AG04449 (cell line): ENCODE data around the gene MMRN1.
A peak's percentile ranks its signal among the peaks of the same experiment; 100 is the strongest.
"Not testable (repeated sequence)": the region's sequence is repeated elsewhere in the genome, so short reads cannot be mapped to it uniquely, and the experiment has no call there.

Experiments used
- CTCF ChIA-PET: fragments of 350-600 bp; formaldehyde crosslinking; extraction: SDS; loops from one replicate; lab custom pipeline; 2021; ENCODE audit warnings: antibody characterized with exemption; lab: Yijun Ruan, JAX
- POLR2A ChIA-PET: fragments of 400-600, 350-600 bp; formaldehyde crosslinking; extraction: SDS; loops from one replicate; lab custom pipeline; 2020; ENCODE audit warnings: antibody characterized with exemption, inconsistent platforms; lab: Yijun Ruan, JAX
- DNase-seq: peaks from one replicate; pipeline ENCODE4 v3.0.0-alpha.2; 2010; ENCODE audit warnings: low read depth, low spot score
- H3K4me3 ChIP-seq: 2 replicates; pipeline ENCODE4 v1.5.1; 2011; ENCODE audit warnings: low read depth, mild to moderate bottlenecking, control low read depth, low read length
- CTCF ChIP-seq: IDR thresholded peaks from one replicate; pipeline ENCODE4 v1.5.1; 2011; ENCODE audit warnings: mild to moderate bottlenecking, moderate library complexity, low read length, control low read depth, inconsistent platforms; ENCODE audit not compliant: insufficient read depth; ENCODE audit errors: missing control alignments

Gene MMRN1

GRCh38 chr4:89889289-89889688 lies 5.4 kb upstream of the MMRN1 start:
- POLR2A ChIA-PET: no interaction called here
- no peak overlapping the region for H3K4me3 ChIP-seq
- no peak for TF ChIP-seq CTCF
- CTCF ChIA-PET: interaction anchor here (2.4 kb wide), 1 partner anchor 232 kb away, joined by 8 read pairs; no protein-coding TSS in a partner anchor
- no peak for DNase-seq

GRCh38 chr4:89897867-89898266 lies 3.2 kb downstream of the MMRN1 start:
- ChIA-PET POLR2A (no interaction called here), CTCF (interaction anchor here (3.8 kb wide), 1 partner anchor 241 kb away, joined by 14 read pairs; no protein-coding TSS in a partner anchor)
- no peak for DNase-seq
- TF ChIP-seq CTCF: no peak
- H3K4me3 ChIP-seq: no peak overlapping the region

GRCh38 chr4:89898304-89898716 lies 3.7 kb downstream of the MMRN1 start:
- ChIA-PET CTCF (interaction anchor here (3.8 kb wide), 1 partner anchor 241 kb away, joined by 14 read pairs; no protein-coding TSS in a partner anchor), POLR2A (no interaction called here)
- DNase-seq: no peak
- no peak overlapping the region for H3K4me3 ChIP-seq
- TF ChIP-seq CTCF: no peak

GRCh38 chr4:89899152-89899551 lies 4.5 kb downstream of the MMRN1 start:
- POLR2A ChIA-PET: no interaction called here
- no peak for TF ChIP-seq CTCF
- CTCF ChIA-PET: interaction anchor here (2.2 to 3.8 kb wide), 2 partner anchors 242 to 258 kb away, joined by 12 to 14 read pairs; no protein-coding TSS in a partner anchor

GRCh38 chr4:89899854-89900253 lies 5.2 kb downstream of the MMRN1 start:
- no peak for DNase-seq
- H3K4me3 ChIP-seq: no peak overlapping the region
- TF ChIP-seq CTCF: no peak
- ChIA-PET POLR2A (no interaction called here), CTCF (interaction anchor here (2.2 to 3.8 kb wide), 2 partner anchors 243 to 259 kb away, joined by 12 to 14 read pairs; no protein-coding TSS in a partner anchor)

More at GRCh38 chr4:89899152-89899551, 4.5 kb downstream of the MMRN1 start:
- no peak for DNase-seq
- no peak overlapping the region for H3K4me3 ChIP-seq

- peak; percentile 75 for TF ChIP-seq CTCF
- DNase-seq: peak; percentile 0
- H3K4me3 ChIP-seq, POLR2A ChIA-PET: not testable (repeated sequence)
- CTCF ChIA-PET: interaction anchor here (1.3 to 1.5 kb wide), 3 partner anchors 8 to 315 kb away, joined by 3 to 6 read pairs (median 4); no protein-coding TSS in a partner anchor
These were observed 7.3 kb downstream of the MMRN1 start for GRCh38 chr4:89901808-89902431.
